NB4 (cell line): ENCODE results near the gene DPF3.

Source experiments
- POLR2A ChIP-seq: IDR thresholded peaks from 2 replicates; pipeline ENCODE4 v1.6.1; 2011; ENCODE audit warnings: mild to moderate bottlenecking; ENCODE audit not compliant: insufficient read length; ENCODE audit errors: extremely low read depth
- TF ChIP-seq, protein P1 (sequence below): IDR thresholded peaks from one replicate; pipeline ENCODE4 v1.5.1; 2012; ENCODE audit warnings: low read depth, low read length

GRCh38 chr14:72892103-72892878 lies 1.6 kb downstream of the DPF3 start:
- TF ChIP-seq POLR2A, result no peak
- TF ChIP-seq, protein P1, sequence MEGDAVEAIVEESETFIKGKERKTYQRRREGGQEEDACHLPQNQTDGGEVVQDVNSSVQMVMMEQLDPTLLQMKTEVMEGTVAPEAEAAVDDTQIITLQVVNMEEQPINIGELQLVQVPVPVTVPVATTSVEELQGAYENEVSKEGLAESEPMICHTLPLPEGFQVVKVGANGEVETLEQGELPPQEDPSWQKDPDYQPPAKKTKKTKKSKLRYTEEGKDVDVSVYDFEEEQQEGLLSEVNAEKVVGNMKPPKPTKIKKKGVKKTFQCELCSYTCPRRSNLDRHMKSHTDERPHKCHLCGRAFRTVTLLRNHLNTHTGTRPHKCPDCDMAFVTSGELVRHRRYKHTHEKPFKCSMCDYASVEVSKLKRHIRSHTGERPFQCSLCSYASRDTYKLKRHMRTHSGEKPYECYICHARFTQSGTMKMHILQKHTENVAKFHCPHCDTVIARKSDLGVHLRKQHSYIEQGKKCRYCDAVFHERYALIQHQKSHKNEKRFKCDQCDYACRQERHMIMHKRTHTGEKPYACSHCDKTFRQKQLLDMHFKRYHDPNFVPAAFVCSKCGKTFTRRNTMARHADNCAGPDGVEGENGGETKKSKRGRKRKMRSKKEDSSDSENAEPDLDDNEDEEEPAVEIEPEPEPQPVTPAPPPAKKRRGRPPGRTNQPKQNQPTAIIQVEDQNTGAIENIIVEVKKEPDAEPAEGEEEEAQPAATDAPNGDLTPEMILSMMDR, result no peak
